ENCODE results near the gene CLEC1B.
"Not testable (repeated sequence)": the region's sequence is repeated elsewhere in the genome, so short reads cannot be mapped to it uniquely, and the experiment has no call there.

Gene CLEC1B

GRCh38 chr12:9974731-9975130 lies 24.2 kb downstream of the CLEC1B start:
- DNase-seq (ENCODE audit: low read depth): not testable (repeated sequence)

DNA sequence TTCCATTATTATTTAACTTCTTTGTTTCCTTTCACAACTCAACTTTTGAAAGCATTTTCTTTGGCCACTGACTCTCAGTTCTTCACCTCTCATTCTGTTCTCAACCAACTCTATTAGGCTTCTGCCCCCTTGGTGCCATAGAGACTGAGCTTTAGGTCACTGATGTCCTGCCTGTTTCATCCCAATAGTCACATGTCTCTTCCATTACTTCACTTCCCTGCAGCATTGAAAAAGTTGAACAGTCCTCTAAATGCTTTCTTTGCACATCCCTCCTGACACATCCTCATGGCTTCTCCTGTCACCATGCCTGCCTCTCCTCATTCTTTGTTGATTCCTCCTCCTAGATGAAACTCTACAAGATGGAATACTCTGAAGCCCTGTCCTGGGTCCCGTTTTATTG lies 25.0 kb downstream of the CLEC1B start:
- DNase-seq (ENCODE audit: low read depth): no peak

DNA sequence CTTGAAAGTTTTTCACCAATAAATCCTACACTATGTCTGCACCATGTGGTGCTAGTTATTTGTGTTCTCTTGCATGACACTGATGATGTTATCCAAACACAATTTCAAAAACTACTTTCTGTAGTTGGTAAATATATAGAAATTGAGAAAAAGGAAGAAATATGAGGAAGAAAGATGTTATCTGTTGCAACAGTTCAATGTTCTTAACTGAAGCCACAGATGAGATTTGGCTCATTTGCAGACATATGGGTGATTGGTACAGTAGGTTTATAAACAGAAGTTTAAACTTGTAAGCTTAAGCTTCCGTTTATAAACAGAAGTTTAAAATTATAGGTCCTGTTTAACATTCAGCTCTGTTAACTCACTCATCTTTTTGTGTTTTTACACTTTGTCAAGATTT lies 27.7 kb downstream of the CLEC1B start, which contains the start of gene CLEC12A:
Gene CLEC12A (plus strand): TSS at position 229 of the 400 bp plus-strand sequence. CDS start 188 bp downstream, outside the sequence.
- no peak for DNase-seq (ENCODE audit: low read depth)

- no peak for DNase-seq (ENCODE audit: low read depth)
Observed at GRCh38 chr12:9969673-9970072, 29.2 kb downstream of the CLEC1B start.

DNA sequence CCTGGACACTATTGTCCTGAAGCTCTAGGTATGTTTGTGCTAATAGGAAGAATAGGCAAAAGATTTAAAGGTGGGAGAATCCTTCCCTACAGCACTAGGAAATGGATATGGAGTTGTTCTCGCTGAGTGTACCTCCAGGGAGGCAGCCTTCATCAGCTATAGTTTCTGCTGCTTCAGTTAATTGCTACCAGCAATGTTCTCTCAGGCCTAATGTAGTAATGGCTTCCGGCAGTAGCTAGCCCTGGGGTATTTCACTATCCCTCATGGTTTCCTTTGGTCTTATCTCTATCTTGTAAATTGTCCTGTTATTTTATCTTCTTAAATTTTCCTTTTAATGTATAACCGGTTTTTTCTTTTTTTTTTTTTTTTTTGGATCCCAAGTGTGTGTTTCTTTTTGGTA lies 37.0 kb downstream of the CLEC1B start:
- no peak for DNase-seq (ENCODE audit: low read depth)

DNA sequence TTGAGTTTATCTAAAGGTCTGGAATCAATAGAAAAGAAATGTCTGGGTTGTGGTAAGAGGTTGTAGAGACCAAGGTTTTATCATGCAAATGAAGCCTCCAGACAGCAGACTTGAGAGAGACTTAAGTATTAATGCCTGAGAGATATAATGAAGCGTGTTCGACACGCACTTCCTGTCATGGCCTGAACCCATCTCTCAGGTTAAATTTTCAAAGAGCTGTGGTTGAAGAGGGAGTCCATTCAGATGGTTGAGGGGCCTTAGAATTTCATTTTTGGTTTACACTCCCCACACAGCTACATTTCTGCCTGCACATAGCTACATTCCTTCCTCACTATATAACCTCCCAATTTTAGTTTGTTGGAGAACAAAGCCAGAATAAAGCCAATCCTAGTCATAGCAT lies 37.8 kb downstream of the CLEC1B start:
- no peak for DNase-seq (ENCODE audit: low read depth)

DNA sequence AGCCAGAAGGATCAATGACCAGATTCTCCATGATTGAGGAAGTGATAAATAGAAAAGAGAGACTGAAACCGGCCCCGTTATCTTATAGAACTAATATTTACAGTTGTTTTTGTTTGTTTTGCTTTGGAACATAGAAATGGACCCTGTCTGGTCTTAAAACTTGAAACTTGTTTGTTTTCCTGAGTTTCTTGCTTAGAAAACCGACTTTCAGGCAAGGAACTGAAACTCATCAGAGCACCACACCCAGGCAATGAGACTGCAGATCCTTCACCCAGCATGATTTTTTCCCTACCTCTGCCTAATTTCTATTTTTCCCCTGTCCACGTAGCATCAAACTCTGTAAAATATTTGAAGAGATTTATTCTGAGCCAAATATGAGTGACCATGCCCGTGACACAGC lies 38.3 kb downstream of the CLEC1B start:
- DNase-seq (ENCODE audit: low read depth): no peak

DNA sequence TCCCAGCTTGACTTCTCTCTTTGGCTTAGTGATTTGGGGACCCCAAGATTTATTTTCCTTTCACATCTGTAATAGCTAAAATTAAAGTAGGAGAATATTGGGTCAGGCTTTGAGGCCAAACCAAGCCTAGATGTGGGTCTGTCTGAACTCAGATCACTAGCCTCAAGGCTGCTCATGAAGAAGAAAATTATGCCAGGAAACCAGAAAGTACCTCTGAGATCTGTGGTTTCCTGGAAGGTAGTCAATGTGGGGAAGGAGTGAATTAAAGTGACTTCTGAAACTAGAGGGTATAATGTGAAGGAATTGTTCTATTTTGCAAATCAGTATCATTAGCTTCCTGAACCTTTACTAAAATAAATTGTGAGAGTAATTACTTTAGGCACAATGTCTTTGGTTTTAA lies 41.1 kb downstream of the CLEC1B start:
- no peak for DNase-seq (ENCODE audit: low read depth)

GRCh38 chr12:9952954-9953729 lies 45.8 kb downstream of the CLEC1B start:
- DNase-seq (ENCODE audit: low read depth): not testable (repeated sequence)

- peak; percentile 2 for DNase-seq (ENCODE audit: low read depth)
Observed at GRCh38 chr12:9951026-9951675, 47.8 kb downstream of the CLEC1B start.

- DNase-seq (ENCODE audit: low read depth): no peak
Observed at GRCh38 chr12:9948606-9949296, 50.2 kb downstream of the CLEC1B start.

DNA sequence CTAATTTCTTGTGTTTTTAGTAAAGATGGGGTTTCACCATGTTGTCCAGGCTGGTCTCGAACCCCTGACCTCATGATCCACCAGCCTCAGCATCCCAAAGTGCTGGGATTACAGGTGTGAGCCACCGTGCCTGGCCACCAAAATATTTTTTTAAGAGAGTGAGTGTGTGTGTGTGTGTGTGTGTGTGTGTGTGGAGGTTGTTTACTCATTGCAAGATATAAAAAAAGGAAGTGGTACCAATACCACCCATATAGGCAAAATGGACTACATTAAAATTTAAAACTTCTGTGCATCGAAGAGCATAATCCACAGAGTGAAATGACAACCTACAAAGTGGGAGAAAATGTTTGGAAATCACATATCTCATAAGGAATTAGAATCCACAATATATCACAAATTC lies 51.2 kb downstream of the CLEC1B start:
- DNase-seq (ENCODE audit: low read depth): no peak

GRCh38 chr12:9944391-9944790 lies 54.5 kb downstream of the CLEC1B start:
- no peak for DNase-seq (ENCODE audit: low read depth)

- DNase-seq (ENCODE audit: low read depth): no peak
Observed at GRCh38 chr12:9943240-9943639, 55.7 kb downstream of the CLEC1B start.
